DND-41 (cell line): ENCODE results near the gene ZPR1.

ENCODE experiments used
- ATAC-seq: fragments of 200-7000 bp; cut with Tn5 transposase; 3 replicates; pipeline ENCODE4 v1.9.1; 2021; ENCODE audit warnings: low read depth; ENCODE audit not compliant: insufficient read depth
- DNase-seq: peaks from one replicate; pipeline ENCODE4 v3.0.0-alpha.2; 2020
- H2AFZ ChIP-seq: 2 replicates; pipeline ENCODE4 v1.6.0; 2012; ENCODE audit warnings: low read depth, low read length
- H3K27ac ChIP-seq: 2 replicates; pipeline ENCODE4 v1.5.1; 2012; ENCODE audit warnings: low read length, inconsistent platforms
- H3K27me3 ChIP-seq: fragments of 200-600 bp; sonication (generic); 2 replicates; pipeline ENCODE4 v1.6.0; 2012; ENCODE audit warnings: low read length, mild to moderate bottlenecking, inconsistent platforms; ENCODE audit not compliant: insufficient read depth, poor library complexity
- H3K36me3 ChIP-seq: 2 replicates; pipeline ENCODE4 v1.5.1; 2012; ENCODE audit warnings: low read length, inconsistent platforms; ENCODE audit not compliant: insufficient read depth
- H3K4me1 ChIP-seq: 2 replicates; pipeline ENCODE4 v1.5.1; 2012; ENCODE audit warnings: mild to moderate bottlenecking, low read length; ENCODE audit not compliant: insufficient read depth
- H3K4me2 ChIP-seq: 2 replicates; pipeline ENCODE4 v1.6.0; 2012; ENCODE audit warnings: mild to moderate bottlenecking, moderate library complexity, low read length, inconsistent platforms; ENCODE audit not compliant: insufficient read depth
- H3K4me3 ChIP-seq, 2 experiments: fragments of 200-600 bp in 1 of 2; shearing (Covaris generic) in 1 of 2; 2 replicates each; pipeline ENCODE4 v1.5.1; 2012 to 2016; ENCODE audit warnings: inconsistent platforms in 2 of 2, low read length in 2 of 2, mild to moderate bottlenecking in 2 of 2, low read depth in 1 of 2, moderate library complexity in 1 of 2
- H3K79me2 ChIP-seq: 2 replicates; pipeline ENCODE4 v1.6.0; 2012; ENCODE audit warnings: low read length, inconsistent platforms; ENCODE audit not compliant: insufficient read depth
- H3K9ac ChIP-seq: 2 replicates; pipeline ENCODE4 v1.6.0; 2012; ENCODE audit warnings: low read depth, mild to moderate bottlenecking, inconsistent platforms, low read length, moderate library complexity
- H3K9me3 ChIP-seq: 2 replicates; pipeline ENCODE4 v1.5.1; 2012; ENCODE audit warnings: low read length, moderate library complexity, mild to moderate bottlenecking, inconsistent platforms; ENCODE audit not compliant: insufficient read depth, severe bottlenecking
- H4K20me1 ChIP-seq: 2 replicates; pipeline ENCODE4 v1.6.0; 2012; ENCODE audit warnings: low read length; ENCODE audit not compliant: insufficient read depth
- CTCF ChIP-seq: IDR thresholded peaks from 2 replicates; pipeline ENCODE4 v1.5.1; 2012; ENCODE audit warnings: borderline replicate concordance, low read length, moderate library complexity, mild to moderate bottlenecking; ENCODE audit not compliant: poor library complexity, severe bottlenecking; ENCODE audit errors: extremely low read depth
- EZH2 ChIP-seq: IDR thresholded peaks from 3 replicates; pipeline ENCODE4 v1.6.1; 2012; ENCODE audit warnings: borderline replicate concordance, low read depth, mild to moderate bottlenecking, moderate library complexity, low read length, inconsistent platforms; ENCODE audit not compliant: severe bottlenecking

The ZPR1 gene

GRCh38 chr11:116826751-116827431, 39.1 kb upstream of the ZPR1 start:
- DNase-seq (no peak), ATAC-seq (no peak)
- H3K4me3 ChIP-seq: no peak overlapping the region
- H3K27me3 ChIP-seq: no peaks in the 10 kb centered on the region
- H3K4me2 ChIP-seq: no peak overlapping the region
- H3K79me2 ChIP-seq: no peaks in the 10 kb centered on the region
- no peak overlapping the region for H2AFZ ChIP-seq
- H3K36me3 ChIP-seq: no peaks in the 10 kb centered on the region
- H3K9ac ChIP-seq: no peak overlapping the region
- no peaks in the 10 kb centered on the region for H3K4me1 ChIP-seq
- TF ChIP-seq CTCF (no peak), EZH2 (no peak)
- no peak overlapping the region for H3K27ac ChIP-seq
- no peaks in the 10 kb centered on the region for H3K9me3 ChIP-seq
- no peaks in the 10 kb centered on the region for H4K20me1 ChIP-seq

GRCh38 chr11:116825854-116826750, 38.3 kb upstream of the ZPR1 start:
- TF ChIP-seq CTCF (no peak), EZH2 (no peak)
- H2AFZ ChIP-seq: no peak overlapping the region

GRCh38 chr11:116825434-116825833, 37.6 kb upstream of the ZPR1 start:
- H3K4me2 ChIP-seq: no peak overlapping the region
- no peaks in the 10 kb centered on the region for H3K27me3 ChIP-seq
- no peaks in the 10 kb centered on the region for H3K4me1 ChIP-seq
- no peak for DNase-seq
- no peaks in the 10 kb centered on the region for H4K20me1 ChIP-seq
- H2AFZ ChIP-seq: no peak overlapping the region
- no peaks in the 10 kb centered on the region for H3K36me3 ChIP-seq
- H3K4me3 ChIP-seq: no peak overlapping the region
- ATAC-seq: no peak
- no peak for TF ChIP-seq EZH2
- no peak for TF ChIP-seq CTCF
- H3K9me3 ChIP-seq: no peaks in the 10 kb centered on the region
- H3K27ac ChIP-seq: no peak overlapping the region
- no peaks in the 10 kb centered on the region for H3K79me2 ChIP-seq
- H3K9ac ChIP-seq: no peak overlapping the region

More at GRCh38 chr11:116825854-116826750, 38.3 kb upstream of the ZPR1 start:
- Histone ChIP-seq H3K4me3 (no peak overlapping the region), H3K79me2 (no peaks in the 10 kb centered on the region), H3K27ac (no peak overlapping the region), H3K4me1 (no peaks in the 10 kb centered on the region), H3K9me3 (no peaks in the 10 kb centered on the region), H4K20me1 (no peaks in the 10 kb centered on the region), H3K9ac (no peak overlapping the region), H3K36me3 (no peaks in the 10 kb centered on the region), H3K27me3 (no peaks in the 10 kb centered on the region), H3K4me2 (no peak overlapping the region)
- no peak for DNase-seq
- no peak for ATAC-seq
